VCaP (cell line): ENCODE measurements around the gene EOGT.

Experiments used
- H3K27ac ChIP-seq: fragments of 450-650 bp; 2 replicates; pipeline ENCODE4 v1.5.1; 2017
- CTCF ChIP-seq: fragments of 450-650 bp; conservative IDR thresholded peaks from 2 replicates; pipeline ENCODE4 v1.5.1; 2017; ENCODE audit warnings: mild to moderate bottlenecking, moderate library complexity

The EOGT gene

GRCh38 chr3:68973639-68974038 lies 39.8 kb downstream of the EOGT start:
- H3K27ac ChIP-seq = no peak overlapping the region
- no peak for TF ChIP-seq CTCF

GRCh38 chr3:68972358-68972979 lies 41.0 kb downstream of the EOGT start:
- no peak overlapping the region for H3K27ac ChIP-seq
- peak; percentile 94 for TF ChIP-seq CTCF

- TF ChIP-seq CTCF = no peak
Measured at GRCh38 chr3:68964694-68965093, 48.8 kb downstream of the EOGT start.

GRCh38 chr3:68963891-68964290 lies 49.6 kb downstream of the EOGT start:
- H3K27ac ChIP-seq = no peak overlapping the region
- no peak for TF ChIP-seq CTCF

More at GRCh38 chr3:68964694-68965093, 48.8 kb downstream of the EOGT start:
- no peak overlapping the region for H3K27ac ChIP-seq

- no peak overlapping the region for H3K27ac ChIP-seq
- no peak for TF ChIP-seq CTCF
Measured at GRCh38 chr3:68963376-68963775, 50.1 kb downstream of the EOGT start.

GRCh38 chr3:68958932-68959331 lies 54.6 kb downstream of the EOGT start:
- H3K27ac ChIP-seq = no peak overlapping the region
- TF ChIP-seq CTCF = no peak

GRCh38 chr3:68957895-68958294 lies 55.6 kb downstream of the EOGT start:
- TF ChIP-seq CTCF = no peak
- no peak overlapping the region for H3K27ac ChIP-seq
